Esophagus squamous epithelium (tissue), 5 donors: ENCODE data around the gene ZNF516. TPM values are rescaled to one million over a fixed set of nuclear protein-coding genes. Genes with fewer than 3 reads are reported as not detected.
"Not testable (repeated sequence)": the region's sequence is repeated elsewhere in the genome, so short reads cannot be mapped to it uniquely, and the experiment has no call there.

Source experiments
- DNase-seq: peaks from one replicate; lab custom pipeline; 2025; lab: John Stamatoyannopoulos, UW
- H3K27ac ChIP-seq, 4 donors: fragments of 200-600 bp; sonication (generic); one replicate each; pipeline ENCODE4 v1.5.1; 2016 to 2019; ENCODE audit warnings: mild to moderate bottlenecking in 1 of 4
- H3K27me3 ChIP-seq, 4 donors: fragments of 200-600 bp; sonication (generic); 1 replicate in 3 of 4; 2 replicates in 1 of 4; pipeline versions ENCODE4 v1.5.1 to v1.6.0; 2017 to 2021; ENCODE audit warnings: antibody characterized with exemption in 1 of 4
- H3K36me3 ChIP-seq, 3 donors: fragments of 200-600 bp; sonication (generic); one replicate each; pipeline ENCODE4 v1.5.1; 2016 to 2019
- H3K4me1 ChIP-seq, 3 donors: fragments of 200-600 bp; sonication (generic); one replicate each; pipeline ENCODE4 v1.5.1; 2017 to 2019
- H3K4me3 ChIP-seq, 4 donors: fragments of 200-600 bp; sonication (generic); 1 replicate in 3 of 4; 2 replicates in 1 of 4; pipeline ENCODE4 v1.5.1; 2016 to 2019; ENCODE audit warnings: mild to moderate bottlenecking in 2 of 4, moderate library complexity in 1 of 4
- H3K9me3 ChIP-seq, 3 donors: fragments of 200-600 bp; sonication (generic); one replicate each; pipeline ENCODE4 v1.5.1; 2016 to 2019
- CTCF ChIP-seq, 6 experiments: fragments of 450-650 bp in 4 of 6; fragments of 200-600 bp in 2 of 6; sonication (generic) in 2 of 6; IDR thresholded peaks; one replicate each; pipeline ENCODE4 v1.5.1; 2016 to 2019; ENCODE audit warnings: antibody characterized with exemption in 6 of 6, mild to moderate bottlenecking in 4 of 6, moderate library complexity in 4 of 6
- POLR2A ChIP-seq, 4 donors: fragments of 450-650 bp; IDR thresholded peaks; one replicate each; pipeline ENCODE4 v1.6.1; 2017; ENCODE audit warnings: antibody characterized with exemption in 4 of 4, mild to moderate bottlenecking in 4 of 4, moderate library complexity in 3 of 4
- WGBS, 2 donors: methylation state at CpG; one replicate each; pipeline ENCODE4 v1.1.5; 2018; 5-methylcytosine and 5-hydroxymethylcytosine counted together
- intact Hi-C: fragments of 100-400 bp; cut with DNase I; formaldehyde crosslinking; loops from one replicate; pipeline ENCODE4 v1.15.0; 2022
- total RNA-seq, 4 donors: library from RNA; depleted of rRNA; stranded (reverse); fragments of >200 nt; gene quantifications; one replicate each; pipeline ENCODE4 v1.1.0, GENCODE V29; 2016
- donor health status: DM: yes; HTN: yes; CAD: no.

The ZNF516 gene
- 10 to 100 TPM; 18.0 to 23.9 (median 19.2) TPM for total RNA-seq

GRCh38 chr18:76495006-76495370, at the start of gene ZNF516:
TSS of gene ZNF516 (minus strand) at chr18:76495242. CDS start at chr18:76443054, 52,188 bp downstream.
- Histone ChIP-seq H3K4me1 (peaks cover 6 to 47% (median 7%) of the 10 kb centered on the region in 3 donors), H3K27me3 (peaks cover 0 to 7% (median 0%) of the 10 kb centered on the region in 4 donors), H3K4me3 (peak within 1 kb of the TSS; percentile 65 to 89 (median 71)), H3K9me3 (no peaks in the 10 kb centered on the region), H3K27ac (peak within 1 kb of the TSS; percentile 90 to 97 (median 94)), H3K36me3 (no peaks in the 10 kb centered on the region)
- TF ChIP-seq CTCF (IDR thresholded peaks at IDR 0.05) (no peak), POLR2A (IDR thresholded peaks at IDR 0.05) (no peak)
- intact Hi-C loops: loop anchor here (10.0 kb wide), 1 partner anchor 70 kb away; no protein-coding TSS in a partner anchor
- DNase-seq: no peak
- WGBS, 2 donors: 0% methylated on average over 4 of the region's 64 CpGs; no CpG with 5 or more reads in 1 of the 2 donors

- Histone ChIP-seq H3K36me3 (no peaks in the 10 kb centered on the region), H3K4me1 (no peaks in the 10 kb centered on the region), H3K9me3 (no peaks in the 10 kb centered on the region), H3K27me3 (no peaks in the 10 kb centered on the region), H3K4me3 (no peak overlapping the region), H3K27ac (no peak overlapping the region)
- WGBS, 2 donors: 84 to 89% methylated on average over 10 to 11 of the region's 11 CpGs
- no peak for DNase-seq
- TF ChIP-seq CTCF (IDR thresholded peaks at IDR 0.05): no peak
- no peak for TF ChIP-seq POLR2A (IDR thresholded peaks at IDR 0.05)
- intact Hi-C loops: no loop called here
Measured at GRCh38 chr18:76538846-76539245, 43.8 kb upstream of the ZNF516 start.

GRCh38 chr18:76537621-76538020, 42.6 kb upstream of the ZNF516 start:
- 82 to 89% methylated on average over 4 to 8 of the region's 8 CpGs for WGBS, 2 donors
- no peaks in the 10 kb centered on the region for H3K27me3 ChIP-seq
- H3K4me1 ChIP-seq: no peaks in the 10 kb centered on the region
- no peaks in the 10 kb centered on the region for H3K9me3 ChIP-seq
- no peak overlapping the region for H3K4me3 ChIP-seq
- no peak for DNase-seq
- H3K27ac ChIP-seq: no peak overlapping the region
- no peak for TF ChIP-seq POLR2A (IDR thresholded peaks at IDR 0.05)
- H3K36me3 ChIP-seq: no peaks in the 10 kb centered on the region
- intact Hi-C loops: no loop called here

- H3K9me3 ChIP-seq, H3K27ac ChIP-seq, DNase-seq, H3K4me1 ChIP-seq, H3K4me3 ChIP-seq, H3K27me3 ChIP-seq, intact Hi-C loops, H3K36me3 ChIP-seq: not testable (repeated sequence)
- WGBS, 2 donors: 84 to 92% methylated on average over 5 of the region's 5 CpGs
Measured at GRCh38 chr18:76536593-76536992, 41.6 kb upstream of the ZNF516 start.

GRCh38 chr18:76532875-76533274, 37.8 kb upstream of the ZNF516 start:
- WGBS, 2 donors: 91 to 97% methylated on average over 8 of the region's 8 CpGs
- no peaks in the 10 kb centered on the region for H3K9me3 ChIP-seq
- H3K36me3 ChIP-seq: no peaks in the 10 kb centered on the region
- intact Hi-C loops: no loop called here
- no peak overlapping the region for H3K4me3 ChIP-seq
- no peaks in the 10 kb centered on the region for H3K27me3 ChIP-seq
- no peak overlapping the region for H3K27ac ChIP-seq
- no peak for DNase-seq
- H3K4me1 ChIP-seq: peaks cover 0 to 16% (median 10%) of the 10 kb centered on the region in 3 donors
- TF ChIP-seq CTCF (IDR thresholded peaks at IDR 0.05): no peak
- no peak for TF ChIP-seq POLR2A (IDR thresholded peaks at IDR 0.05)

GRCh38 chr18:76530846-76531245, 35.8 kb upstream of the ZNF516 start:
- intact Hi-C loops: no loop called here
- no peak overlapping the region for H3K27ac ChIP-seq
- H3K9me3 ChIP-seq: no peaks in the 10 kb centered on the region
- peaks cover 0 to 20% (median 10%) of the 10 kb centered on the region in 3 donors for H3K4me1 ChIP-seq
- H3K36me3 ChIP-seq: no peaks in the 10 kb centered on the region
- TF ChIP-seq POLR2A (IDR thresholded peaks at IDR 0.05) (no peak), CTCF (IDR thresholded peaks at IDR 0.05) (no peak)
- WGBS, 2 donors: 68 to 83% methylated on average over 3 to 4 of the region's 9 CpGs
- no peak overlapping the region for H3K4me3 ChIP-seq
- no peak for DNase-seq
- peaks cover 0 to 13% (median 0%) of the 10 kb centered on the region in 4 donors for H3K27me3 ChIP-seq
